Gastrocnemius medialis (tissue), 4 donors: ENCODE results near the gene SPSB4.

ENCODE experiments used
- CTCF ChIP-seq, 5 experiments: fragments of 450-650 bp in 3 of 5; fragments of 200-600 bp in 2 of 5; sonication (generic) in 2 of 5; IDR thresholded peaks in 4 of 5; conservative IDR thresholded peaks in 1 of 5; 1 replicate in 4 of 5; 2 replicates in 1 of 5; pipeline ENCODE4 v1.5.1; 2016 to 2019; ENCODE audit warnings: antibody characterized with exemption in 5 of 5, mild to moderate bottlenecking in 3 of 5, moderate library complexity in 3 of 5
- POLR2A ChIP-seq, 2 donors: fragments of 450-650 bp; IDR thresholded peaks; one replicate each; pipeline ENCODE4 v1.6.1; 2017; ENCODE audit warnings: antibody characterized with exemption in 2 of 2, mild to moderate bottlenecking in 2 of 2, moderate library complexity in 2 of 2

GRCh38 chr3:141129541-141130011 lies 78.4 kb downstream of the SPSB4 start:
- TF ChIP-seq CTCF (IDR thresholded peaks at IDR 0.05 in 4 of 5, conservative IDR thresholded peaks at IDR 0.05 in 1 of 5) (no peak), POLR2A (IDR thresholded peaks at IDR 0.05) (no peak)
